Measurements from ENCODE around the gene CD300LG.
"Not testable (repeated sequence)": the region's sequence is repeated elsewhere in the genome, so short reads cannot be mapped to it uniquely, and the experiment has no call there.

Gene CD300LG

GRCh38 chr17:43825567-43825966 is 21.4 kb upstream of the CD300LG start:
- no peak for DNase-seq (ENCODE audit: low spot score)

DNA sequence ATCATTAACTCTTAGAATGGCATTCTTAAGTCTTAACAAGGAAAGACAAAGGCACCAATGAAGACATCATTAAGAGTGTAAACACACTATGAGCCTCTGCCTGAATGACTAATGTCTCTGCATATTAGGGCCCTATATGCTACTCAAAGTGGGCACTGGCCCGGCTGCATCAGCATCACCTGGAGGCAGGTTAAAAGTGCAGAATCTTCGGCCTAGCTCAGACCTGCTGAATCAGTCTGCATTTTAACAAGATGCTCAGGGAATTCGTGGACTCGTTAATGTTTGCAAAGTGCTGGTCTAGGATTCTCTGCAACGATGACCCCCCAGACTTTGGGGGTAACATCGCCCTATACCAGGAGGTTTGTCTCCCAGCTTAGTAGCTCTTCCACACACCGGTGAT is 20.8 kb upstream of the CD300LG start:
- no peak for DNase-seq (ENCODE audit: low spot score)

- DNase-seq (ENCODE audit: low spot score) = no peak
Observed at GRCh38 chr17:43827596-43827995, 19.4 kb upstream of the CD300LG start.

- no peak for DNase-seq (ENCODE audit: low spot score)
Observed at GRCh38 chr17:43829738-43830137, 17.2 kb upstream of the CD300LG start.

GRCh38 chr17:43830510-43831140 is 16.4 kb upstream of the CD300LG start:
- no peak for DNase-seq (ENCODE audit: low spot score)

GRCh38 chr17:43831633-43832032 is 15.3 kb upstream of the CD300LG start:
- DNase-seq (ENCODE audit: low spot score) = no peak

DNA sequence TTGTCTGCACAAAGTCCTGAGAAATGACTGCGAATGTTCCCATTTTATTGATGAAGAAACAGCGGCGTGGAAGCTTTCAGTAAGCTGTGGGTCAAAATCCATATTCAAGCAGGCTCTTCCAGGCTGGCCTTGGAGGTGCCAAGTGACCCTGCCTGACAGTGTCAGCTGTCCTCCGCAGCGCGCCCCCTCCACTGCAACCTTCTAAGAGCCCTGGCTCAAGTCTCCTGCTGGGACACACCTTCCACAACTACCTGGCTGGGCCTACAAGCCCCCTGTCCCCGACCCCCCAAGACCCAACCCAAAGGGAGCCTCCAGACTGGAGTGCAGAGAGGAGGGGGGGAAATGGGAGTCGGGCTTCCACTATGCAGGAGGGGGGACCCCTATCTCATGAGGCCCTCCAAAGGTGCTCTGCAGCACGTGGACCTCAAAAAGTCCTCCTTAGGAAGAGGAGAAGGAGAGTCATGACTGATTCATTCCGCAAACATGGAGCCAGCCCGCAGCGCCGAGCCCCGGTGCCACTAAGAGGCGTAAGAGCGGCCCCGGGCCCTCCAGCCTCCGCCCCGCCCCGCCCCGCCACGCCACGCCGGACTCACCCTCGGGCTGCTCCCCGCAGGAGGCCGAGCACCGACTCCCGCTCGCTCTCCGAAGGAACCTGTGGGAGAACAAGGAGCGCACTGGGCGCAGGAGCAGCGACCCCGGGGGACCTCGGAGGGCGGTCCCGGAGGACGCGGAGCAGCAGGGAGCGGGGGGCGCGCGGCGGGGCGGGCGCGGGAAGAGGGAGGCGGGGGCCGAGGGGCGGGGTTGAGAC is 14.6 kb upstream of the CD300LG start:
- DNase-seq (ENCODE audit: low spot score) = no peak

GRCh38 chr17:43832976-43833829 is 13.8 kb upstream of the CD300LG start, which contains the start of gene MPP3:
Gene MPP3, minus strand, starts transcription at chr17:43833146. Its CDS starts 1,240 bp downstream, at chr17:43831906.
- DNase-seq (ENCODE audit: low spot score) = peak; percentile 32

GRCh38 chr17:43834106-43834505 is 12.9 kb upstream of the CD300LG start:
- DNase-seq (ENCODE audit: low spot score) = no peak

DNA sequence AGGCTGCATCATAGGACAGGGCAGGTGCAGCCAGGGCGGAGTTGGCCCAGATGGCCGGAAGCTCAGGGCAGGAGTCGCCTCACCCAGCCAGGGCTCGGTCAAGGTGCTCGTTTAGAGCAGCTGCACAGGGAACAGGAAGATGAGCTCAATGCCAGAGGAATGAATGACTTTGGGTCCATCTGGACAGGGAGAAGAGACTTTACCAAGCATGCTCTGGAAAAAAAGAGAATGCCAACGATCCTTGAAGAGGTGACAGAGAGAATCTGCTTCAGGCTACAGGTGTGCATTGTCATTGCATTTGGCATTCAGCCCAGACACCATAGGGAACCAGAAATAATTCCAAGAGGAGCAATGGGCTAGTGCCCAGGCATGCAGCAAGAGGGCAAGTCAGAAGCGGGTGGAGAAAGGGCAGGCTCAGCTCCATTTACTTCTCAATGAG is 7.3 kb upstream of the CD300LG start:
- DNase-seq (ENCODE audit: low spot score) = no peak

DNA sequence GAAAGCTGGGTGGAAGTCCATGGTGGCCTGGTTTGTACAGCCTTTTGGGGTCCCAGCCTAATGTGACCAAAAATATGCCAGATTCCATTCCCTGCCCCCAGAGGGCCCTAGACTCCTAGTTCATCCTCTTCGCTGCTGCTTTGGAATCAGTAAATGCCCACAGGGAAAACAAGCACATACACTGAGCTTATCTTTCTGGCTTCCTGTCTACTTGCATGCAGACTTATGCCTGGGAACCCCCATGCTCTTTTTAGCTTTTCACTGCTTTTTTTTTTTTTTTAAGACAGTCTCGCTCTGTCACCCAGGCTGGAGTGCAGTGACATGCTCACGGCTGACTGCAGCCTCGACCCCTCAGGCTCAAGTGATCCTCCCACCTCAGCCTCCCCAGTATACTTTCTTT is 6.2 kb upstream of the CD300LG start:
- DNase-seq (ENCODE audit: low spot score) = no peak

DNA sequence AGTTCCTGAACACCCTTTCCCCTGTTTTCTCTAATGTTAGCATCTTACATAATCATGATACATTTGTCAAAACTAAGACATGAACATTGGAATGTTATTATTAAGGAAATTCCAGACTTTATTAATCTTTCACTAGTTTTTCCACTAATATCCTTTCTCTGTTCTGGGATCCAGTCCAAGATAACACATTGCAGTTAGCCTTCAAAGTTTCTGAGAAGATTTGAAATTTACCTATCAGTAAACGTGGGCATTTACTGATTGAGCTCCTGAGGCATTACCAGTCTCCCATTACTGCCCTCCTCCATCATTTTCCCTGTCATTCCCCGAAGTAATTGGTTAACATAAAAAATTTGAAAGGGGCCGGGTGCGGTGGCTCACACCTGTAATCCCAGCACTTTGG is 5.7 kb upstream of the CD300LG start:
- DNase-seq (ENCODE audit: low spot score) = no peak

- not testable (repeated sequence) for DNase-seq (ENCODE audit: low spot score)
Observed at GRCh38 chr17:43842091-43842974, 4.6 kb upstream of the CD300LG start.

GRCh38 chr17:43842975-43843325 is 4.0 kb upstream of the CD300LG start:
- DNase-seq (ENCODE audit: low spot score) = no peak

DNA sequence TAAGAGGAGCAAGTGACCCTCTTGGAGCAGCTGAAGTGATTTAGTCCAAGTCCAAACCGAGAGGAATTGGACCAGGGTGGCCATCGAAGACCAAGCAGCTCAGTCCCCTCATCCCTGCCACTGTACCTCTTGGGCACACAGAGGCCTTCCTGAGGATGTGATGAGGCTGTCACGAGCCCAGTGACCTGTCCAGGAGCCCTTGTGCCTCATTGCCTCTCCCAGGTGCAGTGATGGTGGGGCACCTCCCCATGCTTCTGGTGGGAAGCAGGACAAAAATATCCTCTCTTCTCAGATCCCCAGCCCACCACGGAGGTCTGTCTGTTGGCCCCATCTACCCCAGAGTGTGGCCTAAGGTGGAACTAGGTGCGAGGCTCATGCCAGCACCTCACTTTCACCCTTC is 2.7 kb upstream of the CD300LG start:
- no peak for DNase-seq (ENCODE audit: low spot score)

GRCh38 chr17:43845766-43846165 is 1.2 kb upstream of the CD300LG start:
- DNase-seq (ENCODE audit: low spot score) = no peak

- DNase-seq (ENCODE audit: low spot score) = peak; percentile 68
Observed at GRCh38 chr17:43846221-43846712, 709 bp upstream of the CD300LG start.

DNA sequence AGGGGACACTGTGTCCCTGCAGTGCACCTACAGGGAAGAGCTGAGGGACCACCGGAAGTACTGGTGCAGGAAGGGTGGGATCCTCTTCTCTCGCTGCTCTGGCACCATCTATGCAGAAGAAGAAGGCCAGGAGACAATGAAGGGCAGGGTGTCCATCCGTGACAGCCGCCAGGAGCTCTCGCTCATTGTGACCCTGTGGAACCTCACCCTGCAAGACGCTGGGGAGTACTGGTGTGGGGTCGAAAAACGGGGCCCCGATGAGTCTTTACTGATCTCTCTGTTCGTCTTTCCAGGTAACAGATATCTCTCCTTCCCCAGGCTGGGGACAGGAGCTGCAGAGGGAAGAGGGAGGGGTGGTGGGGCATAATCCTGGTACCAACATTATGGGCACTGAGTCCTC is 1.6 kb downstream of the CD300LG start:
- no peak for DNase-seq (ENCODE audit: low spot score)

DNA sequence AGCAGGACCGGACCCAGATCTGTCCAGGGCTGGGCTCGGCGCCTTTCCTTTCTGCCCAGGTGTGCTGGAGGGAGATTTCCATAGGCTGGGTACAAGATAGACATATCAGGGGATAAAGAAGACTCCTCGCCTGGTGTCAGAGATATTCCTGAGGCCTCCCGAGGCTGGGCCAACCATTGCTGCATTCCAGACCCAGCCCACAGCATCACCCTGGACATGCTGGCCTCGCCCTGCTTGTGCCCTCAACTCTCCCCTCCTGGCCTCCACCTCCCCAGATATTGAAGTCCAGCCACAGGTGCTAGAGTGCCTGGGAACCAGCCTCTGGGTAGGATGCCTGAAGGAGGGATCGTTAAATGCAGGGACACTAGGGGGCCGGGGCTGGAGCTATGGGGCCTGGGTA is 2.1 kb downstream of the CD300LG start:
- DNase-seq (ENCODE audit: low spot score) = no peak

DNA sequence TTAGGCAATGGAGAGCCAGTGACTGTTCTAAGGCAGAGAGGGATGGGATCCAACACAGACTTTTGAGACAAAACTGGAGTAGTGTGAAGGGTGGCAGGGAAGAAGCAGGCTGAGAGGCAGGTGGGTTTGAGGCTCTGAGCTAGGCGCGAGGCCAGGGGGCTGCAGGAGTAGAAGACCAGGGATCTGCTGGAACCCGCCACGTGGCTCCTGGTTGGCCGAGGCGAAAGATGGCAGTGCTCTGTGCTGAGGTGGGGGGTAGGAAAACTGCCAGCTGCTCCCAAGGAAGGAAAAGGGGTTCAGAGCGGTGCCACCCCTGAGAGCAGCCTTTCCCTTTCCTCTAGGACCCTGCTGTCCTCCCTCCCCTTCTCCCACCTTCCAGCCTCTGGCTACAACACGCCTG is 5.6 kb downstream of the CD300LG start:
- DNase-seq (ENCODE audit: low spot score) = no peak

DNA sequence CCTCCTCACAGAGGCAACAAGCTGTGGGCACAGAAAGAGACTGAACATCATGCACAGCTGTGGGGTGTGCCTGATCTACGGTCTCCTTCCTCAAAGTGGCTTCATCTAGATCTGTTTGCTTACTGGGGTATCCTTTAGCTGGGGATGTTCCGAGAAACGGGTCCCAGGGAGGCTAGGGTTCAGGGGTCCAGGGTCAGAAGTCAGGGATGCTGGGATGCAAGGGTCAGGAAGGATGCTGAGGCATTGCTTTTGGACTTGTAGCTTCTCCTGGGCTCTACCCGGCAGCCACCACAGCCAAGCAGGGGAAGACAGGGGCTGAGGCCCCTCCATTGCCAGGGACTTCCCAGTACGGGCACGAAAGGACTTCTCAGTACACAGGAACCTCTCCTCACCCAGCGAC is 6.6 kb downstream of the CD300LG start:
- no peak for DNase-seq (ENCODE audit: low spot score)

GRCh38 chr17:43854498-43854897 is 7.5 kb downstream of the CD300LG start:
- DNase-seq (ENCODE audit: low spot score) = no peak
